Activated CD4-positive, alpha-beta T cell treated with anti-CD3 and anti-CD28 coated beads for 36 hours (primary cell): ENCODE measurements around the gene GIMAP7. TPM values are rescaled to one million over a fixed set of nuclear protein-coding genes. Genes with fewer than 3 reads are reported as not detected.
"Not testable (repeated sequence)": the region's sequence is repeated elsewhere in the genome, so short reads cannot be mapped to it uniquely, and the experiment has no call there.

ENCODE experiments used
- ATAC-seq: fragments of 200-7000 bp; cut with Tn5 transposase; one replicate; pipeline ENCODE4 v1.10.0; 2021; ENCODE audit warnings: mild to moderate bottlenecking, moderate library complexity
- CTCF ChIA-PET: fragments of 350-600 bp; sonication (Branson Sonifier 250); formaldehyde crosslinking; loops from one replicate; lab custom pipeline; 2021; ENCODE audit warnings: antibody characterized with exemption; lab: Charles Lee
- POLR2A ChIA-PET: fragments of 350-600 bp; sonication (Branson Sonifier 250); formaldehyde crosslinking; loops from one replicate; lab custom pipeline; 2021; ENCODE audit warnings: antibody characterized with exemption, inconsistent platforms; lab: Charles Lee
- DNase-seq: peaks from one replicate; pipeline ENCODE4 v3.0.0-alpha.2; 2020
- H3K27ac Mint-ChIP-seq: one replicate; pipeline ENCODE4 v1.8.0; 2021; ENCODE audit warnings: mixed read lengths
- H3K27me3 Mint-ChIP-seq: one replicate; pipeline ENCODE4 v1.8.0; 2021; ENCODE audit warnings: mixed read lengths
- H3K36me3 Mint-ChIP-seq: one replicate; pipeline ENCODE4 v1.8.0; 2021; ENCODE audit warnings: low read depth, mixed read lengths
- H3K4me1 Mint-ChIP-seq: one replicate; pipeline ENCODE4 v1.8.0; 2021; ENCODE audit warnings: mixed read lengths
- H3K4me3 Mint-ChIP-seq: one replicate; pipeline ENCODE4 v1.8.0; 2021; ENCODE audit warnings: mild to moderate bottlenecking, moderate library complexity, mixed read lengths
- H3K9me3 Mint-ChIP-seq: one replicate; pipeline ENCODE4 v1.8.0; 2021; ENCODE audit warnings: low read depth, mixed read lengths
- intact Hi-C, 2 experiments: fragments of 100-400 bp; cut with DNase I in 1 of 2; cut with micrococcal nuclease in 1 of 2; formaldehyde crosslinking; loops; one replicate each; pipeline versions ENCODE4 v1.14.2 to v1.15.1; 2022 to 2024; cut with DNase I, micrococcal nuclease
- total RNA-seq, 2 experiments: library from RNA; stranded (reverse); gene quantifications; one replicate each; pipeline ENCODE4 v1.2.3, GENCODE V29; 2021

GIMAP7 gene
- total RNA-seq, 2 experiments from 2014 or later, result 34.5 to 36.9 TPM

DNA sequence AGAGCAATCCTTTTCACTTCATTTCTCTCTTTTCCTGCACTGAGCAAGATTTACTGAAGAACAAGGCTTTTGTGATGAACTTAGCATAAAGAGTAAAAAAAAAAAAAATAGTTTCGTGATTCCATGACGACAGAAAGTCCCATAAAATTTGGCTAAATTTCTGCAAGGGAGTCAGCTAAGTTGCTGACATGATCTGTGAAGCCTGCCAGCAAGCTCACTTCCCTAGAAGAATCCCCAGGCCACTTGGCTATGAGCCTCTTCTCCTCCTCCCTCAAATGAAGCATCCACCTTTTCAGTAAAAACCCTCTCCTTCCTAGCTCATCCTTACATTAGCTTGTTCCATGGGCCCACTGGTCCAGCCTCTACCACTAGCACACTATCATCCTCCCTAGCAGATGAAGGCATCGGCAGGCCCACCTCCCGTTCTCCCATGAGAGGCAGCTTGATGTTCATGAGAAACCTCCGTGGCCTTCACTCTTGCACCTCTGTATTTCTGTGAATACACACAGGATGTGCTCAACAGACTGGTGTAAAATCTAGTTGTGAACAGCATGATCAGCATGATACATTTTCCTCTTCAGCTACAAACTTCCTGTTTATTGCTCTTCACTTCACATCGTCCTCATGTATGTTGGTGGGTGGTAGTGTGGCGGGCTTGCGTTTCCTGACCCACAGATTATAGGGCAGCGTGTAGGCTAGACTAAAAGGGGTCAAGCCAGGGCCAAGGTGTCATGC, 33.3 kb upstream of the GIMAP7 start:
- peaks cover 2% of the 10 kb centered on the region for H3K9me3 Mint-ChIP-seq
- peaks cover 97% of the 10 kb centered on the region for H3K4me1 Mint-ChIP-seq
- peaks cover 24% of the 10 kb centered on the region for H3K36me3 Mint-ChIP-seq
- CTCF ChIA-PET, result interaction anchor here (0.8 to 2.0 kb wide), 9 partner anchors 11 to 274 kb away, joined by 3 to 14 read pairs (median 4); partner anchors contain the start of gene GIMAP8
- H3K4me3 Mint-ChIP-seq, result peak overlapping the region; percentile 67
- H3K27ac Mint-ChIP-seq, result peak overlapping the region; percentile 100
- ATAC-seq (peak; percentile 70), DNase-seq (peak; percentile 56)
- intact Hi-C loops, result loop anchor here (1.0 to 5.0 kb wide), 3 partner anchors 29 to 36 kb away; partner anchors contain the start of gene GIMAP8 (in 1 of the 2)
- POLR2A ChIA-PET, result interaction anchor here (0.6 to 0.7 kb wide), 2 partner anchors 204 to 1309 kb away, joined by 3 to 10 read pairs; partner anchors contain the start of gene GIMAP2
- H3K27me3 Mint-ChIP-seq, result no peaks in the 10 kb centered on the region

DNA sequence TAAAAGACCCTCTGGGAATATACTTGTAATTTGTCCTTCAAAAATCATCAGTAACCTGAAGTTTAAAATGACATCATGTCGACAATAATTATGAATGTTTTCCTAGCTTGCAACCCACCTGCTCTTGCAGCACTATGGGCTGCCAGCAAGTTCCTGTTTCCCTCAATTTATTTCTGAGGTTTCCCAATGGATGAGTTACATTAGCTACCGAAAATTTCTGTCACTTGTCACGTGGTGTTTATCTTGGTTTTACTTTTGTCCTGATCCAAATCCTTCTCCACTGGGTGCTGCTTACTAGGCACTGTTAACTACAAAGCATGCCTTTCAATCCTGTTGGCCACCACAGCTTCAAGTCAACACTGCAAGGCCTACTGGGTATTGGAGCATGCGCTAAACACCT, 32.8 kb upstream of the GIMAP7 start:
- ChIA-PET CTCF (interaction anchor here (0.8 to 2.0 kb wide), 8 partner anchors 11 to 242 kb away, joined by 3 to 14 read pairs (median 4); partner anchors contain the start of gene GIMAP8), POLR2A (no interaction called here)
- Mint-ChIP-seq H3K4me1 (peaks cover 95% of the 10 kb centered on the region), H3K36me3 (peaks cover 19% of the 10 kb centered on the region), H3K27me3 (no peaks in the 10 kb centered on the region), H3K27ac (peak overlapping the region; percentile 100), H3K9me3 (no peaks in the 10 kb centered on the region), H3K4me3 (peak overlapping the region; percentile 67)
- DNase-seq (no peak), ATAC-seq (peak; percentile 8)
- intact Hi-C loops, result loop anchor here (1.0 to 5.0 kb wide), 3 partner anchors 29 to 35 kb away; partner anchors contain the start of gene GIMAP8 (in 1 of the 2)

DNA sequence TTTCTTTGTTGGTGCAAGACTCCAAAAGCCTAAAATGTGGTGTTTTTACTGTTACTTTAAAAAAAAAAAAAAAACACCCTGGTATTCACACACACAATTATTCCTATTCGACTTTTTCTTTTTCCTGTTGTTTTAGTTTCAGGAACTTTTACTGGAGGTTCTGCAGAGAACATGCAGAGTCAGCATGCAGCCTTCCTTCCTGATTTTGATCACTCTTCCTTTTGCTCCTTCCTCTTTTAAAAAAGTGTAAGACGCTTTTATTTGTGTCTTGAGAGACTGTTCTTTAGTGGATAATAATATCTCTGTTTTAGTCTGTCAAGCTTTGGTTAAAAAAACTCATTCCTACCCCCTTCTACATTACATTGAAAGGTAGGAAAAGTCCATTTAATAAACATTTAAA, 31.2 kb upstream of the GIMAP7 start:
- DNase-seq, ATAC-seq, H3K27me3 Mint-ChIP-seq, H3K9me3 Mint-ChIP-seq, H3K36me3 Mint-ChIP-seq, POLR2A ChIA-PET: not testable (repeated sequence)
- CTCF ChIA-PET, result interaction anchor here (1.5 to 2.0 kb wide), 2 partner anchors 31 to 34 kb away, joined by 5 read pairs; partner anchors contain the start of gene GIMAP7
- H3K4me1 Mint-ChIP-seq, result peaks cover 94% of the 10 kb centered on the region
- intact Hi-C loops, result loop anchor here in 1 of 2 experiments (5.0 kb wide), 1 partner anchor 34 kb away; no protein-coding TSS in a partner anchor
- H3K4me3 Mint-ChIP-seq, result peak overlapping the region; percentile 51
- peak overlapping the region; percentile 100 for H3K27ac Mint-ChIP-seq

GRCh38 chr7:150484071-150484470, 30.6 kb upstream of the GIMAP7 start:
- peak; percentile 24 for ATAC-seq
- H3K27me3 Mint-ChIP-seq, POLR2A ChIA-PET, H3K36me3 Mint-ChIP-seq, H3K9me3 Mint-ChIP-seq, DNase-seq: not testable (repeated sequence)
- H3K27ac Mint-ChIP-seq, result peak overlapping the region; percentile 100
- peaks cover 88% of the 10 kb centered on the region for H3K4me1 Mint-ChIP-seq
- intact Hi-C loops, result loop anchor here in 1 of 2 experiments (5.0 kb wide), 1 partner anchor 33 kb away; no protein-coding TSS in a partner anchor
- CTCF ChIA-PET, result interaction anchor here (1.4 to 2.0 kb wide), 3 partner anchors 31 to 45 kb away, joined by 3 to 5 read pairs (median 5); partner anchors contain the start of gene GIMAP7
- H3K4me3 Mint-ChIP-seq, result peak overlapping the region; percentile 51

- ChIA-PET POLR2A (no interaction called here), CTCF (interaction anchor here (1.0 kb wide), 1 partner anchor 39 kb away, joined by 3 read pairs; no protein-coding TSS in a partner anchor)
- peaks cover 4% of the 10 kb centered on the region for H3K36me3 Mint-ChIP-seq
- H3K27me3 Mint-ChIP-seq, result no peaks in the 10 kb centered on the region
- no peak overlapping the region for H3K27ac Mint-ChIP-seq
- H3K4me1 Mint-ChIP-seq, result peaks cover 65% of the 10 kb centered on the region
- intact Hi-C loops, result no loop called here
- DNase-seq (no peak), ATAC-seq (peak; percentile 70)
- peaks cover 4% of the 10 kb centered on the region for H3K9me3 Mint-ChIP-seq
- H3K4me3 Mint-ChIP-seq, result no peak overlapping the region
These were observed 27.0 kb upstream of the GIMAP7 start for GRCh38 chr7:150487625-150488024.

GRCh38 chr7:150489782-150490181, 24.9 kb upstream of the GIMAP7 start:
- intact Hi-C loops, result no loop called here
- no peak overlapping the region for H3K4me3 Mint-ChIP-seq
- ChIA-PET CTCF (no interaction called here), POLR2A (no interaction called here)
- DNase-seq (no peak), ATAC-seq (no peak)
- H3K9me3 Mint-ChIP-seq, result peaks cover 4% of the 10 kb centered on the region
- no peaks in the 10 kb centered on the region for H3K27me3 Mint-ChIP-seq
- H3K4me1 Mint-ChIP-seq, result peaks cover 44% of the 10 kb centered on the region
- no peak overlapping the region for H3K27ac Mint-ChIP-seq
- peaks cover 6% of the 10 kb centered on the region for H3K36me3 Mint-ChIP-seq

DNA sequence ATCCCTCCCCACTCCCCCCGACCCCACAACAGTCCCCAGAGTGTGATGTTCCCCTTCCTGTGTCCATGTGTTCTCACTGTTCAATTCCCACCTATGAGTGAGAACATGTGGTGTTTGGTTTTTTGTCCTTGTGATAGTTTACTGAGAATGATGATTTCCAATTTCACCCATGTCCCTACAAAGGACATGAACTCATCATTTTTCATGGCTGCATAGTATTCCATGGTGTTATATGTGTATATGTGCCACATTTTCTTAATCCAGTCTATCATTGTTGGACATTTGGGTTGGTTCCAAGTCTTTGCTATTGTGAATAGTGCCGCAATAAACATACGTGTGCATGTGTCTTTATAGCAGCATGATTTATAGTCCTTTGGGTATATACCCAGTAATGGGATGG, 21.2 kb upstream of the GIMAP7 start:
- CTCF ChIA-PET, H3K27ac Mint-ChIP-seq, POLR2A ChIA-PET, H3K27me3 Mint-ChIP-seq, ATAC-seq, H3K4me3 Mint-ChIP-seq, DNase-seq, intact Hi-C loops: not testable (repeated sequence)
- Mint-ChIP-seq H3K4me1 (peaks cover 24% of the 10 kb centered on the region), H3K9me3 (peaks cover 14% of the 10 kb centered on the region), H3K36me3 (peaks cover 19% of the 10 kb centered on the region)

- DNase-seq (peak; percentile 56), ATAC-seq (peak; percentile 74)
- Mint-ChIP-seq H3K9me3 (peaks cover 30% of the 10 kb centered on the region), H3K36me3 (peaks cover 39% of the 10 kb centered on the region), H3K27me3 (no peaks in the 10 kb centered on the region), H3K4me3 (peak overlapping the region; percentile 17), H3K27ac (peak overlapping the region; percentile 98), H3K4me1 (peaks cover 72% of the 10 kb centered on the region)
- POLR2A ChIA-PET, result no interaction called here
- CTCF ChIA-PET, result interaction anchor here (0.6 to 2.0 kb wide), 10 partner anchors 13 to 376 kb away, joined by 3 to 5 read pairs (median 3); no protein-coding TSS in a partner anchor
- intact Hi-C loops, result loop anchor here in 1 of 2 experiments (5.0 kb wide), 1 partner anchor 235 kb away; the partner anchor contains the start of gene GIMAP5
These were observed 12.2 kb upstream of the GIMAP7 start for GRCh38 chr7:150502519-150502918.

DNA sequence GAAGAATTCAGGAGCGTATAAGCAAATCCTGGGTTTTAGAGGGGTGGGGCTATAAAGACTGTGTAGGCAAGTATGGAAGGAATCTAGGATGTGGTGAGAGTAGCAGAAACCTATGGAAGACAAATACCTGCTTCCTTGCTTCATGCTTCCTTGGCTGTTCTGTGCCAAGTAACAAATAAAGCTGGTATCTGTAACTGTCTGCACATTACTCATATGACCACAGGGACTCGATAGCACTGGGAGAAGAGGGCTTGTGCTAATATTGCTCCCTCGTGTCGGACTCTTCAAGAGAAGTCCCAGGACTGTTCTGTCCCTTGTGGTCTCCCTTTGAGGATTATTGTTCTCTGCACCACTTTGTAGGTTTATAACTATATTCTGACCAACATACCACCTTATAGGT, 11.5 kb upstream of the GIMAP7 start:
- Mint-ChIP-seq H3K27ac (peak overlapping the region; percentile 98), H3K36me3 (peaks cover 33% of the 10 kb centered on the region), H3K9me3 (peaks cover 26% of the 10 kb centered on the region), H3K4me1 (peaks cover 76% of the 10 kb centered on the region), H3K4me3 (peak overlapping the region; percentile 65), H3K27me3 (no peaks in the 10 kb centered on the region)
- POLR2A ChIA-PET, result no interaction called here
- DNase-seq (no peak), ATAC-seq (peak; percentile 21)
- CTCF ChIA-PET, result interaction anchor here (0.5 to 2.0 kb wide), 7 partner anchors 14 to 376 kb away, joined by 3 to 5 read pairs (median 3); no protein-coding TSS in a partner anchor
- intact Hi-C loops, result loop anchor here in 1 of 2 experiments (5.0 kb wide), 1 partner anchor 234 kb away; the partner anchor contains the start of gene GIMAP5

DNA sequence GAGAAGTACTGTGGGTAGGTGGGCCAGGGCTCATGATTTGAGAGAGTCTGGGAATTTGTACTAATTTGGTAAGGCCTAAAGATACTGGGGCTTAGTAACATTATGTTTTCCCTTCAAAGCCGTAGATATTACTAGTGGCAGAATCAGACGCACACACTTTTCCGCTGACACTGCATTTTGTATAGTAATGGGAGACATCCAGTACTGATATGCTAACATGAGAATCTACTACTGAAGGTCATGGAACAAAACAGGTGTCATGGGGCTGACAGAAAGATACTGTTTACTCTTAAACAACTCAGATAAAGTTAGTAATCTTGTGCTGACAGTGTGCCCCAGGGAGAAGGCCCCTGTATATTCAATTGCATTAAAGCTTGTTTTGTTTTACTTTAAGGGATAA, 11.1 kb upstream of the GIMAP7 start:
- peaks cover 30% of the 10 kb centered on the region for H3K36me3 Mint-ChIP-seq
- ChIA-PET CTCF (interaction anchor here (0.5 to 1.5 kb wide), 3 partner anchors 30 to 175 kb away, joined by 3 to 5 read pairs (median 3); no protein-coding TSS in a partner anchor), POLR2A (no interaction called here)
- peak overlapping the region; percentile 98 for H3K27ac Mint-ChIP-seq
- H3K4me1 Mint-ChIP-seq, result peaks cover 79% of the 10 kb centered on the region
- H3K4me3 Mint-ChIP-seq, result peak overlapping the region; percentile 65
- peak; percentile 68 for DNase-seq
- peaks cover 24% of the 10 kb centered on the region for H3K9me3 Mint-ChIP-seq
- ATAC-seq, result peak; percentile 47
- intact Hi-C loops, result loop anchor here in 1 of 2 experiments (5.0 kb wide), 1 partner anchor 234 kb away; the partner anchor contains the start of gene GIMAP5
- H3K27me3 Mint-ChIP-seq, result no peaks in the 10 kb centered on the region
